ENCODE results near the gene CAMTA1.

Gene CAMTA1

GRCh38 chr1:7481194-7481593 is 695.9 kb downstream of the CAMTA1 start:
- H3K4me3 ChIP-seq (ENCODE audit: low read depth, low read length) = no peak overlapping the region

GRCh38 chr1:7482077-7482476 is 696.8 kb downstream of the CAMTA1 start:
- no peak for DNase-seq (ENCODE audit: low read depth)
- no peak overlapping the region for H3K4me3 ChIP-seq (ENCODE audit: low read depth, low read length)

More at GRCh38 chr1:7481194-7481593, 695.9 kb downstream of the CAMTA1 start:
- DNase-seq (ENCODE audit: low read depth) = no peak

GRCh38 chr1:7482772-7483495 is 697.7 kb downstream of the CAMTA1 start:
- no peak for DNase-seq (ENCODE audit: low read depth)
- H3K4me3 ChIP-seq (ENCODE audit: low read depth, low read length) = no peak overlapping the region

- no peak for DNase-seq (ENCODE audit: low read depth)
- no peak overlapping the region for H3K4me3 ChIP-seq (ENCODE audit: low read depth, low read length)
Measured at GRCh38 chr1:7483634-7484383, 698.6 kb downstream of the CAMTA1 start.

GRCh38 chr1:7485086-7485780 is 700.0 kb downstream of the CAMTA1 start:
- DNase-seq (ENCODE audit: low read depth) = no peak
- H3K4me3 ChIP-seq (ENCODE audit: low read depth, low read length) = no peak overlapping the region

- no peak for DNase-seq (ENCODE audit: low read depth)
- no peak overlapping the region for H3K4me3 ChIP-seq (ENCODE audit: low read depth, low read length)
Measured at GRCh38 chr1:7485826-7486225, 700.6 kb downstream of the CAMTA1 start.

GRCh38 chr1:7487766-7488474 is 702.7 kb downstream of the CAMTA1 start:
- no peak overlapping the region for H3K4me3 ChIP-seq (ENCODE audit: low read depth, low read length)
- DNase-seq (ENCODE audit: low read depth) = no peak

GRCh38 chr1:7488475-7488842 is 703.2 kb downstream of the CAMTA1 start:
- no peak overlapping the region for H3K4me3 ChIP-seq (ENCODE audit: low read depth, low read length)
- DNase-seq (ENCODE audit: low read depth) = no peak

GRCh38 chr1:7489586-7489985 is 704.3 kb downstream of the CAMTA1 start:
- DNase-seq (ENCODE audit: low read depth) = no peak
- H3K4me3 ChIP-seq (ENCODE audit: low read depth, low read length) = no peak overlapping the region

- H3K4me3 ChIP-seq (ENCODE audit: low read depth, low read length) = no peak overlapping the region
- no peak for DNase-seq (ENCODE audit: low read depth)
Measured at GRCh38 chr1:7490576-7490975, 705.3 kb downstream of the CAMTA1 start.

- no peak overlapping the region for H3K4me3 ChIP-seq (ENCODE audit: low read depth, low read length)
- no peak for DNase-seq (ENCODE audit: low read depth)
Measured at GRCh38 chr1:7491109-7491817, 706.0 kb downstream of the CAMTA1 start.

GRCh38 chr1:7491818-7492173 is 706.5 kb downstream of the CAMTA1 start:
- H3K4me3 ChIP-seq (ENCODE audit: low read depth, low read length) = no peak overlapping the region

GRCh38 chr1:7493711-7494454 is 708.6 kb downstream of the CAMTA1 start:
- DNase-seq (ENCODE audit: low read depth) = no peak
- no peak overlapping the region for H3K4me3 ChIP-seq (ENCODE audit: low read depth, low read length)

More at GRCh38 chr1:7491818-7492173, 706.5 kb downstream of the CAMTA1 start:
- no peak for DNase-seq (ENCODE audit: low read depth)

- H3K4me3 ChIP-seq (ENCODE audit: low read depth, low read length) = no peak overlapping the region
- DNase-seq (ENCODE audit: low read depth) = no peak
Measured at GRCh38 chr1:7495962-7496361, 710.7 kb downstream of the CAMTA1 start.

- no peak overlapping the region for H3K4me3 ChIP-seq (ENCODE audit: low read depth, low read length)
- DNase-seq (ENCODE audit: low read depth) = no peak
Measured at GRCh38 chr1:7497107-7497637, 711.9 kb downstream of the CAMTA1 start.

GRCh38 chr1:7500381-7501083 is 715.3 kb downstream of the CAMTA1 start:
- DNase-seq (ENCODE audit: low read depth) = no peak
- no peak overlapping the region for H3K4me3 ChIP-seq (ENCODE audit: low read depth, low read length)

GRCh38 chr1:7501084-7501491 is 715.8 kb downstream of the CAMTA1 start:
- H3K4me3 ChIP-seq (ENCODE audit: low read depth, low read length) = no peak overlapping the region
- DNase-seq (ENCODE audit: low read depth) = no peak
